SKM-1 treated with dmso at 0.1 percent for 144 hours (cell line): Measurements from ENCODE around the gene NPIPA1.
"Not testable (repeated sequence)": the region's sequence is repeated elsewhere in the genome, so short reads cannot be mapped to it uniquely, and the experiment has no call there.

Source experiments
- DNase-seq: peaks from one replicate; lab custom pipeline; 2025; ENCODE audit not compliant: unreplicated experiment; lab: John Stamatoyannopoulos, UW

NPIPA1 gene

DNA sequence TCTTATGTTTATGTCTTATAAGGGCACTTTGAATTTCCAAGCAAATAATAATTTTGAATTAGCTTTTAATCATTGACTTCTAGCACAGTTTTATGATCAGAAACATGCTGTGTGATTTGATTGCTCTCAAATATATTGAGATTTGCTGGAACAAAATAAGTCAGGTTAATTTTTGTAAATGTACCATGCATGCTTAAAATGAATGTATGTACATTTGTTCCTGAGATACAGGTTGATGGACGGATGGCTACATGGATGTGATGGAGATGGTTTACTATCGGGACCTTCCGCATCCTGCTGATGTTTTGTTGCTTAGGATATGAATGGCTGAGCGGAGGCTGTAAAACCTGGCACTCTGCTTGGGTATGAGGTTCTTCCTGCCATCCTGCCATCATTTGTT lies at the start of gene NPIPA1:
TSS of gene NPIPA1 (plus strand) at position 301 of the 400 bp plus-strand sequence. CDS start at position 301, 0 bp downstream.
- not testable (repeated sequence) for DNase-seq

DNA sequence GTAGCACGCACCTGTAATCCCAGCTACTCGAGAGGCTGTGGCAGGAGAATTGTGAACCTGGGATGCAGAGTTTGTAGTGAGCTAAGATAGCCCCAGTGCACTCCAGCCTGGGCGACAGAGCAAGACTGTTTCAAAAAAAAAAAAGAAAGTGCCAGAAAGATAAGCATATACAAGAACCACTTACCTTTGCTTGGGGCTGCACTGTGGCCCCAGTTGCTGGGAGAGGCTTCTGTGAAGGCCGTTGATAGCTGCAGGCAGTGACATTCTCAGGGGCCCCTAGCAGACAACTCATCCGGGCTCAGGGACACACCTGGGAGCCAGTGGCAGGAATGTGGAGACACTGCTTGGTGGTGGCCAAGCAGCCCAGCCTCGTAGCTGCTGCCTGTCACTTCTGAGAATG lies 45.1 kb upstream of the NPIPA1 start:
- not testable (repeated sequence) for DNase-seq

DNA sequence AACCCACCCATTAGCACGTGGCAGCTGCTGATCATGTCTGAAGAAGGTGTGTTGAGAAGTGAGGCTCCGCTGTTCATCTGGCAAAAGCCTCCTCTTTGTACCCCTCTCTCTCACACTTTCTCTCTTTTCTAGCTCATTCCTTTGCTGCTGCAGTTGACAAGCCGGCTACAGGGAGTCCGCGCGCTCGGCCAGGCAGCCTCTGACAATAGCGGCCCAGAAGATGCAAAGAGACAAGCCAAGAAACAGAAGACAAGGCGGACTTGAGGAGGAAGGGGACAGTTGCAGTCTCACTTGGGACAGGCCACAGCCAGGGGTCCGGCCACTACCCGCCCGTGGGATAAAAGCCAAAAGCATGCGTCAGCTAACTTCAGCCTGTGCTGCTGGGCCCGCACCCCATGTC lies 41.9 kb upstream of the NPIPA1 start:
- DNase-seq = not testable (repeated sequence)

DNA sequence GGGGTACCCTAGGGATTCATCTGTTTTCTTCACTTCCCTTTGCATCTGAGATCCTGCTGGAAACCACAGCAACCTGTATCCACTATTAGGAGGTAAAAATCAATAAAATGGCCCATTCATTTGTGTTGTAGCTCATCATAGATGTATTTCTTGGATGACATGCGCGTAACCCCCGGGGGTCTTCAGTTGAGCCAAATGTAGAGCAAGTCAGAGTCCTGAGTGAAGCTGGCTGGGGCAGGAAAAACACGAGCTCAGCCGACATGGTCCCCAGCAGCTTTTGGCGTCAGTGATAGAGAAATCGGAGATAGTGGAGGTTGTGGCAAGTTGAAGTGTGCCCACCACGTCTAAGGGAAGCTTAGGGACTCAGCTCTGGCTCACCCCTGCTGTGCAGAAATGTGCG lies 41.2 kb upstream of the NPIPA1 start:
- DNase-seq = not testable (repeated sequence)

DNA sequence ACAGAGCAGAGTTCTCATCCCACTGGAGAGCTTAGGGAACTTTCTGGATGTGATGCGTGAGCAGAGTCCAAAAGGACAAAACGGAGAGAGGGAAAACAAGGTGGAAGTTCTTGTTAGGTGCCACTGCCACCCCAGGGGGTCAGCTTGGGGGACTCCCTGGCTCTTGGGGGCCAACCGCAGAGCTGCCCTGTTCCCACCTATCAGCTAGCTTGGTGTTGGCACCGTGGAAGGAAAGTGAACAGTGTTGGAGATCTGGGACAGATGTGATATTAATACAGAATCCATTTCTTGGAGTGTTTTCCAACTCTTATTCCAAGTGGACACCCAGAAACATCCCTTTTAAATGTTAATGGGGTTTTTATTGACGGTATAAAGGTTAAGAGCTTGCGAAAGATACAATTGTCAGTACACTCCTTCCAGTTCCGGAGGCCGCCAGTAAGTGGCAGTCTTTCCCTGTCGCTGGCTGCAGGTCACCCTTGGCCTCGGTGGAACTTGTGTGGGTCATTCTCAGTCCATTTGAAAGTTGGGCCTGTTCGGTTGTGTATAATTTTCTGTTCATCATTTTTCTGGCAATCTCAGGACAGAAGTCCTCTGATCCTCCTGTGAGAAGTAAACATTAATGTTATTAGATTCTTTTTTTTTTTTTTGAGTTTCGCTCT lies 40.1 kb upstream of the NPIPA1 start:
- not testable (repeated sequence) for DNase-seq

DNA sequence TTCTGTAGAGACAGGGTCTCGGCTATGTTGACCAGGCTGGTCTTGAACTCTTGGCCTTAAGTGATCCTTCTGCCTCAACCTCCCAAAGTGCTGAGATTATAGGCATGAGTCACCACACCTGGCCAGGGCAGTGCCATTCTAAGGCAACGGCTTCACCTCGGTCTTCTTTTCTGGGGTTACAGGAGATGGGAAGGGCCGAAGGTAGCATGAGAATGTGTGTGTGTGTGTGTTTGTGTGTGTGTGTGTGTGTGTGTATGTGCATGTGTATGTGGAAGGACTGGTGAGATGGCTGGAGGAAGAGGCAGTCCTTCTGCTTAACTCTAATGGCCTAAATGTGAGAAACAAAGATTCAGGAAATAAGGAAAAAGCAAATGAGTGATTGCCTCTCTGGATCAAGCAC lies 39.1 kb upstream of the NPIPA1 start:
- DNase-seq = not testable (repeated sequence)

DNA sequence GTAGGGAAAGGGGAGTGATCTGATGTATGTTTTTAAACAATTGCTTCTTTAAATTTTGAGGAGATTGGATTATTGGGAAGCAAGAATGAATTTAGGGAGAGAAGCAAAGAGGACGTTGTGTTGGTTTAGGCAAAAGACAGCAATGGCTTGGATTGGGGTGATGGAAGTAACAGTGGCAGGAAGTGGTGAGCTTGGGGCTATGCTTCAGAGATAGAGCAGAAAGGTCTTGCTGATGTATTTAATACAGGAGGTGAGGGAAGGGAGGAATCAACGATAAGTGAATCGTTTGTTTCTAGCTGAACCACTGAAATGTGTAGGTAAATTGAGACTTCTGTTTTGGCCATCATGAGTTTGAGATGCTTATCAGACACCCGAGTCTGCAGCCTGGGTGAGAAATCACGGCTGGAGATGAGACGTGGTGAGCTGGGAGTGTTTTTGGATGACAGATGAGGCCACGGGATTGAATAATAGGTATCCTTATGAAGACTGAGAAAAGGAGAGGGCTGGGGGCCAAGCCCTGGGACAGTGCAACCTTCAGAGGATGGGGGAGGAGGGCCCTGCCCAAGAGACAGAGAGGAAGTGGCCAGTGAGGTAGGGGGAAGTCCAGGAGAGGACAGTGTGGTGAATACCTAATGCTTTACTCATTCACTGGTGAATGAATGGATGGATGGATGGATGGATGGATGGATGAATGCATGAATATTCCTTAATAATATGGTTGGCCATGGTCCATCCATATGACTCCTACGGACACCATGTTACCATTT lies 33.9 kb upstream of the NPIPA1 start:
- DNase-seq = peak; percentile 7

DNA sequence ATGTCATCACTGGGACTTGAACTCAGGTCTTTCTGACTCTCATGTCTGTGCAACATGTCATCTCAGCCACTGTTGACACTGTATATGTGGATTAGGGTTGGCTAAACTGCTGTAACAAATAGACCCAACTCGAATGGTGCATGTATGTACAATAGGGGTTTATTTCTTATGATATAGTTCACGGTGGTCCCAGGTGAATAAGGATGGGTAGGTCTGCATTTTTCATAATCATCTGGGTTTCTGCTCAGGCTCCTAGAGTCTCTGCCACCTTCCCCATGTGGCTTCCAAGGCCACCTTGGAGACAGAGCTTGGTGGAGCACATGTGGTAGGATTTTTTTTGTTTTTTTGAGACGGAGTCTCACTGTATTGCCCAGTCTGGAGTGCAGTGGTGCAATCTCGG lies 27.5 kb upstream of the NPIPA1 start:
- DNase-seq = not testable (repeated sequence)

DNA sequence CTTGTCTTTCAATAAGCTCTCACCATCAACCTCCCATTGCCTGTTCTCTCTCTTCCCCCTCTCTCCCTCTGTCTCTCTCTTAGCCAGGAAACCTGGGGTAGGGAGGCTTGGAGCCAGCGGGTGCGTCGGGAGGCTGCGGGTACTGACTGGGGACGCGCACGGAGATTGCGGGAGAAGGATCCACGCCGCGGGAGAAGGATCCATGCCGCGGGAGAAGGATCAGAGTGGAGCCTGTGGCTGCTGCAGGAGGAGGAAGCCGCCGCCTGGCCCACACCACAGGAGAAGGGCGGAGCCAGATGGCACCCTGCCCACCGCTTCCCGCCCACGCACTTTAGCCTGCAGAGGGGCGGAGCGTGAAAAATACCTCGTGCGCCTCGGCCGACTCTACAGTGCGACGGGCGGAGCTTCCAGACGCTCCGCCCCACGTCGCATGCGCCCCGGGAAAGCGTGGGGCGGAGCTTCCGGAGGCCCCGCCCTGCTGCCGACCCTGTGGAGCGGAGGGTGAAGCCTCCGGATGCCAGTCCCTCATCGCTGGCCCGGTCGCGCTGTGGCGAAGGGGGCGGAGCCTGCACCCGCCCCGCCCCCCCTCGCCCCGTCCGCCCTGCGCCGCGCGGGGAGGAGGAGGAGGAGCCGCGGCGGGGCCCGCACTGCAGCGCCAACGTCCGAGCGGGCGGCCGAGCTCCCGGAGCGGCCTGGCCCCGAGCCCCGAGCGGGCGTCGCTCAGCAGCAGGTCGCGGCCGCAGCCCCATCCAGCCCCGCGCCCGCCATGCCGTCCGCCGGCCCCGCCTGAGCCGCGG lies 26.2 kb upstream of the NPIPA1 start:
- not testable (repeated sequence) for DNase-seq

DNA sequence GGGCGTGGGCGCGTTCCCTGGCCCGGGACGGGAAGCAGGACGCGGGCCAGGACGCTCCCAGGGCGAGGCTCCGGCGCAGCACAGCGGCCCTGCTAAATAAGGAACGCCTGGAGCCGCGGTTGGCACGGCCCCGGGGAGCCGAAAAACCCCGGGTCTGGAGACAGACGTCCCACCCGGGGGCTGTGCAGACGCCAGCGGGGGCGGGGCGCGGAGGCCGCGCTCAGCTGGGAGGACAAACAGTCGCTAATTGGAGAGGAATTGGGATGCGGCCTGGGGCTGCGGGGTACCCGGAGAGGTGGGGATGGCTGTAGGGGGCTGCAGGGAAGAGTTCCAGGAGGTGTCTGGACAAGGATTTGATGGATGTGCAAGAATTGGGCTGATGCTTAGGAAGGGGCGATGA lies 25.3 kb upstream of the NPIPA1 start:
- DNase-seq = not testable (repeated sequence)

DNA sequence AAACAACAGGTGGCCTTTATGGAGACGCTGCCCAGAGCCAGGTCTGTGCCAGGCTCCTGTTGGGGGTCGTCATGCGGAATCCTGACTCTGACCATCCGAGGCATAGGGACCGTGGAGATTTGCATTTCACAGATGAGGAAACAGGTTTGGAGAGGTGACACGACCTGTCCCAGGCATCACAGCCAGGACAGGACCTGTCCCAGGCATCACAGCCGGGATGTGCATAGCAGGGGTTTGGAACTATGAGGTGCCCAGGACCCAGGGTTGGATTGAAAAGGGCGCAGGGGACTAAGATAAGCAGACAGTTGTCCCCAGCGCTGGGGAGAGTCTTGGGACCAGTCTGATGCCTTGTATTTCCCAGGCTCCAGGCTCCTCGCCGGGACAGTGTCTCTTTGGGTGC lies 24.7 kb upstream of the NPIPA1 start:
- DNase-seq = not testable (repeated sequence)

DNA sequence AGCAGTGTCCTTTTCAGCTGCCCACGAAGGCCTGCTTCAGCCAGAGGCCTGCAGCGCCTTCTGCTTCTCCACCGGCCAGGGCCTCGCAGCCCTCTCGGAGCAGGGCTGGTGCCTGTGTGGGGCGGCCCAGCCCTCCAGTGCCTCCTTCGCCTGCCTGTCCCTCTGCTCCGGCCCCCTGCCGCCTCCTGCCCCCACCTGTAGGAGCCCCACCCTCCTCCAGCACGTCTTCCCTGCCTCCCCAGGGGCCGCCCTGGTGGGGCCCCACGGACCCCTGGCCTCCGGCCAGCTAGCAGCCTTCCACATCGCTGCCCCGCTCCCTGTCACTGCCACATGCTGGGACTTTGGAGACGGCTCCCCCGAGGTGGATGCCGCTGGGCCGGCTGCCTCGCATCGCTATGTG lies 18.7 kb upstream of the NPIPA1 start:
- not testable (repeated sequence) for DNase-seq

DNA sequence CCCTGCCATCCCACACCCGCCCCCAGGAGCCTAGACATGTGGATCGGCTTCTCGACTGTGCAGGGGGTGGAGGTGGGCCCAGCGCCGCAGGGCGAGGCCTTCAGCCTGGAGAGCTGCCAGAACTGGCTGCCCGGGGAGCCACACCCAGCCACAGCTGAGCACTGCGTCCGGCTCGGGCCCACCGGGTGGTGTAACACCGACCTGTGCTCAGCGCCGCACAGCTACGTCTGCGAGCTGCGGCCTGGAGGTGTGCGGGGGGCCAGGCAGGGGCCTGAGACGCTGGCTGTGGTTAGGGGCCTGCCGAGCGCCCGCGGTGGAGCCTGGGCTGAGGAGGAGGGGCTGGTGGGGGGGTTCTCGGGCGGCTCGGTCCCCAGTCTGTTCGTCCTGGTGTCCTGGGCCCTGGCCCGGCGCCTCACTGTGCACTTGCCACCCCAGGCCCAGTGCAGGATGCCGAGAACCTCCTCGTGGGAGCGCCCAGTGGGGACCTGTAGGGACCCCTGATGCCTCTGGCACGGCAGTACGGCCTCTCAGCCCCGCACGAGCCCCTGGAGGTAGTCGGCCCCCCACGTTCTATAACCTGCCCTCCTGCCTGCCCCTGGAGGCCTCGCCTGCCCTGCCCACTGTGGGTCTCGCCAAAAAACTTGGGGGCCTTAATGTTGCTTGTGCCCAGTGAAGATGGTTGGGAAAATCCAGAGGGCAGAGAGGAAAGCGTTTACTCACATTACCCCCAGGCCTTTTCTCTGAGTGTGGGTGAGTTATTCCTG lies 17.2 kb upstream of the NPIPA1 start:
- not testable (repeated sequence) for DNase-seq

DNA sequence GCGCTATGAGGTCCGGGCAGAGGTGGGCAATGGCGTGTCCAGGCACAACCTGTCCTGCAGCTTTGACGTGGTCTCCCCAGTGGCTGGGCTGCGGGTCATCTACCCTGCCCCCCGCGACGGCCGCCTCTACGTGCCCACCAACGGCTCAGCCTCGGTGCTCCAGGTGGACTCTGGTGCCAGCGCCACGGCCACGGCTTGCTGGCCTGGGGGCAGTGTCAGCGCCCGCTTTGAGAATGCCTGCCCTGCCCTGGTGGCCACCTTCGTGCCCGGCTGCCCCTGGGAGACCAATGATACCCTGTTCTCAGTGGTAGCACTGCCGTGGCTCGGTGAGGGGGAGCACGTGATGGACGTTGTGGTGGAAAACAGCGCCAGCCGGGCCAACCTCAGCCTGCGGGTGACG lies 15.0 kb upstream of the NPIPA1 start:
- not testable (repeated sequence) for DNase-seq

DNA sequence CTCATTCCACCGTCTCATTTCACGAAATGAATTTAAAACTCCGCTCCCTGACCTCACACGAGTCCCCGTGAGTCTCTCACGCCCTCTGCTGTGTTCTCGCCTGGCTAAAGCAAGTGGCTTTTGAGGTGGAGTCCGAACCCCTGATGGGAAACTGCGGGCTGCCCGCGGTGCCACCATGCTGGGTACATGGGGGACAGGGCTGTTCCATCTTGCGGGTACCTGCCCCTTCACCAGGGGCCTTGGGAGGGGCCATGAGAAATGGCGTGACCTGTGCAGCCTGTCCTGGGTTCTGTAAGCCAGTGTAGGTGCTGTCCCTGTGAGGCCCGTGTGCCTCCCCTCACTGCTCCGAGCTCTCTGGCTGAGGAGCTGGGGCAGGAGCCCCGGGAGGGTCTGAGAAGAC lies 14.3 kb upstream of the NPIPA1 start:
- DNase-seq = not testable (repeated sequence)

DNA sequence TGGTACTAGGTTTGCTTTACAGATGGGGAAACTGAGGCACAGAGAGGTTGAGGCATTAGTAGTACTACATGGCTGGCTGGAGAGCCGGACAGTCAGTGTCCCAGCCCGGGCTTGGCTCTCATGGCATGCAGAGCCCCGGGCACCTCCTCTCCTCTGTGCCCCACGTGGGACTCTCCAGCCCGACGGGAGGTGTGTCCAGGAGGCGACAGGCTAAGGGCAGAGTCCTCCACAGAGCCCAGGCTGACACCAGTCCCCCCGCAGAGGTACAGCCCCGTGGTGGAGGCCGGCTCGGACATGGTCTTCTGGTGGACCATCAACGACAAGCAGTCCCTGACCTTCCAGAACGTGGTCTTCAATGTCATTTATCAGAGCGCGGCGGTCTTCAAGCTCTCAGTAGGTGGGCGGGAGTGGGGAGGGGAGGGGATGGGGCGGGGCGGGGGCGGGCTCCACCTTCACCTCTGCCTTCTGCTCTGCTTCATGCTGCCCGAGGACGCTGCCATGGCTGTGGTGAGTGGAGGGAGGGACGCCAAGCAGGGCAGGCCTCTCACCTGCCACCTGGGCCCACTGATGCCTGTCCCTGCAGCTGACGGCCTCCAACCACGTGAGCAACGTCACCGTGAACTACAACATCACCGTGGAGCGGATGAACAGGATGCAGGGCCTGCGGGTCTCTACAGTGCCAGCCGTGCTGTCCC lies 13.7 kb upstream of the NPIPA1 start:
- not testable (repeated sequence) for DNase-seq

DNA sequence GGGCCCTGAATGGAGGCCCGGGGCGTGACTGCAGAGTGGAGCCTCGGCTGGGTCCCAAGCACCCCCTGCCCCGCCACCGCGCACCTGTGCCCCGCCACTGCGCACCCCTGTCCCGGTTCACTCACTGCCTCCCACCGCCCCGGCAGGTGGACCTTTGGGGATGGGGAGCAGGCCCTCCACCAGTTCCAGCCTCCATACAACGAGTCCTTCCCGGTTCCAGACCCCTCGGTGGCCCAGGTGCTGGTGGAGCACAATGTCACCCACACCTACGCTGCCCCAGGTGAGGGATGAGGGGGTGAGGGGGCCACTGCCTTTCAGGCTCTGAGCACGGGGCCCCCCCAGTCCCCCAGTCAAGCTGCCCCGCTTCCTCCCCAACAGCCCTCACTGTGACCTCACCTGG lies 12.9 kb upstream of the NPIPA1 start:
- DNase-seq = not testable (repeated sequence)

DNA sequence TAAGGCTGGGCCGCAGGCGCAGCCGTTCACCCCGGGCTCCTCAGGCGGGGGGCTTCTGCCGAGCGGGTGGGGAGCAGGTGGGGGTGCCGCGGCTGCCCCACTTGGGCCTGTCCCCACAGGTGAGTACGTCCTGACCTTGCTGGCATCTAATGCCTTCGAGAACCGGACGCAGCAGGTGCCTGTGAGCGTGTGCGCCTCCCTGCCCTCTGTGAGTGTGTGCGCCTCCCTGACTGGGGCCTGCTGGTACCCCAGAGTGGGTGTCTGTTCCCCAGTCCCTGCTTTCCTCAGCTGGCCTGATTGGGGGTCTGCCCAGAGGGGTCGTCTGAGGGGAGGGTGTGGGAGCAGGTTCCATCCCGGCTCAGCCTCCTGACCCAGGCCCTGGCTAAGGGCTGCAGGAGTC lies 12.3 kb upstream of the NPIPA1 start:
- not testable (repeated sequence) for DNase-seq

DNA sequence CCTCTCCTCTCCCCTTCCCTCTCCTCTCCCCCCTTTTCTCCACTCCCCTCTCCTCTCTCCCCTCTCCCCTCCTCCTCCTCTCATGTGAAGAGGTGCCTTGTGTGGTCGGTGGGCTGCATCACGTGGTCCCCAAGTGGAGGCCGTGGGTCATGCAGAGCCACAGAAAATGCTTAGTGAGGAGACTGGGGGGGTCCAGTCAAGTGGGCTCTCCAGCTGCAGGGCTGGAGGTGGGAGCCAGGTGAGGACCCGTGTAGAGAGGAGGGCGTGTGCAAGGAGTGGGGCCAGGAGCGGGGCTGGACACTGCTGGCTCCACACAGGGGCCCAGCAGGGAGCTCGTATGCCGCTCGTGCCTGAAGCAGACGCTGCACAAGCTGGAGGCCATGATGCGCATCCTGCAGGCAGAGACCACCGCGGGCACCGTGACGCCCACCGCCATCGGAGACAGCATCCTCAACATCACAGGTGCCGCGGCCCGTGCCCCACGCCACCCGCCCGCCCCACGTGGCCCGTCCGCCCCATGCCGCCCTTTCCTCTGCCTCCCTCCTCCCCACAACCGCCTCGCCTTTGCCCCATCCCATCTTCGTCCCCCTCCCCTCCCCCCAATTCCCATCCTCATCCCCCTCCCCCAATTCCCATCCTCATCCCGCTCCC lies 9.1 kb upstream of the NPIPA1 start:
- DNase-seq = not testable (repeated sequence)

DNA sequence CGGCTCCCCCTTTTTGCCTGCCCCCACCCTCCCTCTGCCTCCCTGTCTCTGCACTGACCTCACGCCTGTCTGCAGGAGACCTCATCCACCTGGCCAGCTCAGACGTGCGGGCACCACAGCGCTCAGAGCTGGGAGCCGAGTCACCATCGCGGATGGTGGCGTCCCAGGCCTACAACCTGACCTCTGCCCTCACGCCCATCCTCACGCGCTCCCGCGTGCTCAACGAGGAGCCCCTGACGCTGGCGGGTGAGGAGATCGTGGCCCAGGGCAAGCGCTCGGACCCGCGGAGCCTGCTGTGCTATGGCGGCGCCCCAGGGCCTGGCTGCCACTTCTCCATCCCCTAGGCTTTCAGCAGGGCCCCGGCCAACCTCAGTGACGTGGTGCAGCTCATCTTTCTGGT lies 8.1 kb upstream of the NPIPA1 start:
- not testable (repeated sequence) for DNase-seq
